Measurements from ENCODE around the gene UBE2M.

UBE2M gene

GRCh38 chr19:58538257-58539168, 19.9 kb downstream of the UBE2M start:
- FAIRE-seq: no peak

- FAIRE-seq: no peak
Measured at GRCh38 chr19:58536852-58537798, 21.3 kb downstream of the UBE2M start.

DNA sequence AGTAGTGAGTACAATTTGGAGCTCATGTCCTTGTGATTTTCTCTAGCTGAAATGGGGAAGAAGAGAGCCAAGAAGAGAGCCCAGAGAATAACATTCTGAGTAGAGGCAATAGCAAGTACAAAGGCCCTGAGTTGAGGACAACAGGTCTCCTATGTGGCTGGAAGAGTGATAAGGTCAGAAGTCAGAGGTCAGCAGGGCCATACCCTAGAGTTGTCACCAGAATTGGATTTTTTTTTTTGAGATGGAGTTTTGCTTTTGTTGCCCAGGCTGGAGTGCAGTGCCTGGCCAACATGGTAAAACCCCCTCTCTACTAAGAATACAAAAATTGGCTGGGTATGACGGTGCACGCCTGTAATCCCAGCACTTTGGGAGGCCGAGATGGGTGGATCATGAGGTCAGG, 22.6 kb downstream of the UBE2M start:
- no peak for FAIRE-seq

GRCh38 chr19:58531034-58531840, 27.2 kb downstream of the UBE2M start:
- FAIRE-seq: no peak

DNA sequence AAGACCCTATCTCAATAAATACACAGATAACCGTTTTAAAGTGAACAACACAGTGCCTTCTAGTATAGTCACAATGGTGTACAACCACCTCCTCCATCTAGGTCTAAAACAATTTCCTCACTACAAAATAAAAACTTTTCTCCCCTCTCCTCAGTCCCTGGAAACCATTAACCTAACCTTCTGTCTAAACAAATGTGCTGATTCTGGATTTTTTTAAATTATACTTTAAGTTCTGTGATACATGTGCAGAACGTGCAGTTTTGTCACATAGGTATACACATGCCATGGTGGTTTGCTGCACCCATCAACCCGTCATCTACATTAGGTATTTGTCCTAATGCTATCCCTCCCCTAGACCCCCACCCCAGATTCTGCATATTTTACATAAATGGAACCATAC, 29.0 kb downstream of the UBE2M start:
- no peak for FAIRE-seq

GRCh38 chr19:58522709-58523108, 35.7 kb downstream of the UBE2M start:
- FAIRE-seq: no peak

DNA sequence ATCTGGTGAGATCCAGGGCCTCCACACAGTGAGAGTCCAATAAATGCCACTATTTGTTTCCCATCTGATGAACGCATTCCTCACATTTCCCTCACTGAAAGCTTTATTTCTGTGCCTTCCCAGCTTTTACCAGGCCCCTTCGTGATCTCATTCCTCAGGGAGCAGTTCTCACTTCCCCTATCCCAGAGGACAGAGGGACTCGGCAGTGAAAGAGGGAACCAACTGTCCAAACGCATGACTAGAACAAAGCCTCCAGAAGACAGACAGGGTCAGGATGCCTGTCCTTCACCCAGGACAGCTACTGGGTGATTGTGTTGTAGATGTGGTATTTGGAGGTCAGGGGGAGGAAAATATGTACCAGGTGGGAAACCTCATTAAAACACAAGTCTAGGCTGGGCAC, 36.8 kb downstream of the UBE2M start:
- no peak for FAIRE-seq

- no peak for FAIRE-seq
Measured at GRCh38 chr19:58520257-58520599, 38.2 kb downstream of the UBE2M start.

- peak; percentile 76 for FAIRE-seq
Measured at GRCh38 chr19:58519355-58520256, 38.8 kb downstream of the UBE2M start, which contains the start of gene ZBTB45. Gene ZBTB45, minus strand, starts transcription at chr19:58519810. Its CDS starts 2,137 bp downstream, at chr19:58517673.

- FAIRE-seq: no peak
Measured at GRCh38 chr19:58519087-58519354, 39.4 kb downstream of the UBE2M start.

GRCh38 chr19:58518256-58519086, 39.9 kb downstream of the UBE2M start:
- no peak for FAIRE-seq

- no peak for FAIRE-seq
Measured at GRCh38 chr19:58516964-58517833, 41.2 kb downstream of the UBE2M start.

- FAIRE-seq: no peak
Measured at GRCh38 chr19:58516246-58516836, 42.1 kb downstream of the UBE2M start.

DNA sequence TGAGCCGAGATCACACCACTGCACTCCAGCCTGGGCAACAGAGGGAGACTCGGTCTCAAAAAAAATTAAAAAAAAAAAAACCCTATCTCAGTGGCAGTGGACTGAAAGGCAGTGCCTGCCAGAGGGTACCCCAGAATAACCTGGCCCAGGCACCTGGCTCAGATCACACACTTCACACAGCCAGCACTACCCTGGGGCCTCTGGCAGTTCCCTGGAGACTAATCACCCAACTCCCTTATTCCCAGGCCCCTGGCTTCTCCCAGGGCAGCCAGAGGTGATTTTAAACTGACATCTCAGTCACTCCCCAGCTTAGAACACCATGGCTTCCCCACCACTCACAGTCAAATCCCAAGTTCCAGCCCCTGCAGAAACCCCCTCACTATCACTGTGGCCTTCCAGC, 43.2 kb downstream of the UBE2M start:
- no peak for FAIRE-seq

- FAIRE-seq: no peak
Measured at GRCh38 chr19:58514564-58515022, 43.8 kb downstream of the UBE2M start.

GRCh38 chr19:58513694-58514563, 44.5 kb downstream of the UBE2M start:
- no peak for FAIRE-seq

- FAIRE-seq: no peak
Measured at GRCh38 chr19:58513213-58513693, 45.2 kb downstream of the UBE2M start.
